Measurements from ENCODE around the gene RANBP9.

Gene RANBP9

GRCh38 chr6:13673825-13674444 is 37.7 kb downstream of the RANBP9 start:
- Histone ChIP-seq H3K27me3 (ENCODE audit: insufficient read depth, low read depth) (no peaks in the 10 kb centered on the region), H3K27ac (no peak overlapping the region), H3K9ac (no peak overlapping the region), H3K4me2 (no peak overlapping the region), H3K4me1 (ENCODE audit: low read depth, poor library complexity, severe bottlenecking) (peaks cover 61% of the 10 kb centered on the region), H4K20me1 (ENCODE audit: insufficient read depth) (peaks cover 2% of the 10 kb centered on the region; the same call in 1 of the 2 replicates), H2AFZ (ENCODE audit: low read depth) (no peak overlapping the region), H3K36me3 (ENCODE audit: insufficient read depth) (no peaks in the 10 kb centered on the region), H3K4me3 (IDR thresholded peaks at IDR 0.05; ENCODE audit: insufficient read depth, low read depth, low read length) (no peak overlapping the region), H3K79me2 (ENCODE audit: insufficient read depth, low read depth) (peaks cover 92% of the 10 kb centered on the region)
- TF ChIP-seq CTCF (conservative IDR thresholded peaks at IDR 0.05; ENCODE audit: low read depth, low read length) = no peak

- peaks cover 66% of the 10 kb centered on the region for H3K4me1 ChIP-seq (ENCODE audit: low read depth, poor library complexity, severe bottlenecking)
- peaks cover 2% of the 10 kb centered on the region; the same call in 1 of the 2 replicates for H4K20me1 ChIP-seq (ENCODE audit: insufficient read depth)
- H3K9ac ChIP-seq = no peak overlapping the region
- no peak overlapping the region for H3K4me3 ChIP-seq (IDR thresholded peaks at IDR 0.05; ENCODE audit: insufficient read depth, low read depth, low read length)
- no peak for TF ChIP-seq CTCF (conservative IDR thresholded peaks at IDR 0.05; ENCODE audit: low read depth, low read length)
- no peak overlapping the region for H3K4me2 ChIP-seq
- no peaks in the 10 kb centered on the region for H3K27me3 ChIP-seq (ENCODE audit: insufficient read depth, low read depth)
- H2AFZ ChIP-seq (ENCODE audit: low read depth) = no peak overlapping the region
- peaks cover 93% of the 10 kb centered on the region for H3K79me2 ChIP-seq (ENCODE audit: insufficient read depth, low read depth)
- no peak overlapping the region for H3K27ac ChIP-seq
- no peaks in the 10 kb centered on the region for H3K36me3 ChIP-seq (ENCODE audit: insufficient read depth)
Observed at GRCh38 chr6:13673368-13673767, 38.3 kb downstream of the RANBP9 start.

GRCh38 chr6:13672904-13673303 is 38.7 kb downstream of the RANBP9 start:
- Histone ChIP-seq H4K20me1 (ENCODE audit: insufficient read depth) (peaks cover 2% of the 10 kb centered on the region; the same call in 1 of the 2 replicates), H3K4me1 (ENCODE audit: low read depth, poor library complexity, severe bottlenecking) (peaks cover 71% of the 10 kb centered on the region), H3K36me3 (ENCODE audit: insufficient read depth) (no peaks in the 10 kb centered on the region), H3K27ac (no peak overlapping the region), H3K4me3 (IDR thresholded peaks at IDR 0.05; ENCODE audit: insufficient read depth, low read depth, low read length) (no peak overlapping the region), H3K79me2 (ENCODE audit: insufficient read depth, low read depth) (peaks cover 93% of the 10 kb centered on the region), H3K27me3 (ENCODE audit: insufficient read depth, low read depth) (no peaks in the 10 kb centered on the region), H3K4me2 (no peak overlapping the region), H2AFZ (ENCODE audit: low read depth) (no peak overlapping the region), H3K9ac (no peak overlapping the region)
- TF ChIP-seq CTCF (conservative IDR thresholded peaks at IDR 0.05; ENCODE audit: low read depth, low read length) = no peak

- no peak overlapping the region for H3K9ac ChIP-seq
- H3K4me2 ChIP-seq = no peak overlapping the region
- H3K4me1 ChIP-seq (ENCODE audit: low read depth, poor library complexity, severe bottlenecking) = peaks cover 84% of the 10 kb centered on the region
- H3K36me3 ChIP-seq (ENCODE audit: insufficient read depth) = no peaks in the 10 kb centered on the region
- H3K27me3 ChIP-seq (ENCODE audit: insufficient read depth, low read depth) = no peaks in the 10 kb centered on the region
- H3K27ac ChIP-seq = no peak overlapping the region
- H3K79me2 ChIP-seq (ENCODE audit: insufficient read depth, low read depth) = peaks cover 93% of the 10 kb centered on the region
- H2AFZ ChIP-seq (ENCODE audit: low read depth) = no peak overlapping the region
- no peaks in the 10 kb centered on the region for H4K20me1 ChIP-seq (ENCODE audit: insufficient read depth)
- TF ChIP-seq CTCF (conservative IDR thresholded peaks at IDR 0.05; ENCODE audit: low read depth, low read length) = no peak
- H3K4me3 ChIP-seq (IDR thresholded peaks at IDR 0.05; ENCODE audit: insufficient read depth, low read depth, low read length) = no peak overlapping the region
Observed at GRCh38 chr6:13671548-13672127, 40.0 kb downstream of the RANBP9 start.

All from KMS-11 (cell line).